Measurements from ENCODE around the gene CUL4A. TPM values are rescaled to one million over a fixed set of nuclear protein-coding genes. Genes with fewer than 3 reads are reported as not detected.
A peak's percentile ranks its signal among the peaks of the same experiment; 100 is the strongest.

Gene CUL4A
- total RNA-seq, 2 experiments from 2014 or later: 66.0 to 66.3 TPM

DNA sequence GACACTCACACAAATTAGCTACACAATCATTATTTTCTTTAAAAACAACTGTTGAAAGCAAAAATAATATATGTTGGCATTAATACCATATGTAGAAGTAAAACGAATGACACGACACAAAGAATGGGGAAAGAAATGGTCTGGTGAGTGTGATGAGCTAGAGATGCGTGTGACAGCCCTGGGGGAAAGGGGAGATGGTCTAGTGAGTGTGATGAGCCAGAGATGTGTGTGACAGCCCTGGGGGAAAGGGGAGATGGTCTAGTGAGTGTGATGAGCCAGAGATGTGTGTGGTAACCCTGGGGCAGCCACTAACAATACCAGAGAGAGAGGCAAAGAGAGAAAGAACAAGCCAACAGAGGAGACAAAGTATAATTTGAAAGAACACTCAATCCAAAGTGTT, 65.3 kb downstream of the CUL4A start:
- Mint-ChIP-seq H3K4me3 (no peak overlapping the region), H3K36me3 (peaks cover 4% of the 10 kb centered on the region), H3K27me3 (no peaks in the 10 kb centered on the region), H3K9me3 (peaks cover 3% of the 10 kb centered on the region), H3K27ac (no peak overlapping the region), H3K4me1 (peaks cover 9% of the 10 kb centered on the region)
- DNase-seq: no peak
- ATAC-seq (ENCODE audit: low read depth): no peak
- POLR2A ChIA-PET: no interaction called here

DNA sequence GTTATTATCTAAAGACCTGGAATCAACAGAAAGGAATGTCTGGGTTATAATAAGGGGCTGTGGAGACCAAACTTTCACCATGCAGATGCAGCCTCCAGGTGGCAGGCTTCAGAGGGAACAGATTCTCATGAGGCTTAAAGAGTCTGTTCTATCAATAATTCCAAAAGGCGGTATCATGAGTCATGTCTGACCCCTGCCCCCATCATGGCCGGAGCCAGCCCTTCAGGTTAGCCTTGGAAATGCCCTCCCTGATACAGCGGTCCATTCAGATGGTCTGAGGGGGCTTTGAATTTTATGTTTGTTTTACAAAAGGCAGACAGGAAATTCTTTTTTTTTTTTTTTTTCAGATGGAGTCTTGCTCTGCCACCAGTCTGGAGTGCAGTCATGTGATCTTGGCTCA, 66.0 kb downstream of the CUL4A start:
- Mint-ChIP-seq H3K4me3 (peak overlapping the region; percentile 44), H3K27ac (no peak overlapping the region), H3K36me3 (peaks cover 4% of the 10 kb centered on the region), H3K4me1 (peaks cover 9% of the 10 kb centered on the region), H3K9me3 (peaks cover 3% of the 10 kb centered on the region), H3K27me3 (no peaks in the 10 kb centered on the region)
- DNase-seq (peak; percentile 41), ATAC-seq (ENCODE audit: low read depth) (peak; percentile 78)
- POLR2A ChIA-PET: interaction anchor here (0.7 kb wide), 1 partner anchor 221 kb away, joined by 3 read pairs; no protein-coding TSS in a partner anchor

DNA sequence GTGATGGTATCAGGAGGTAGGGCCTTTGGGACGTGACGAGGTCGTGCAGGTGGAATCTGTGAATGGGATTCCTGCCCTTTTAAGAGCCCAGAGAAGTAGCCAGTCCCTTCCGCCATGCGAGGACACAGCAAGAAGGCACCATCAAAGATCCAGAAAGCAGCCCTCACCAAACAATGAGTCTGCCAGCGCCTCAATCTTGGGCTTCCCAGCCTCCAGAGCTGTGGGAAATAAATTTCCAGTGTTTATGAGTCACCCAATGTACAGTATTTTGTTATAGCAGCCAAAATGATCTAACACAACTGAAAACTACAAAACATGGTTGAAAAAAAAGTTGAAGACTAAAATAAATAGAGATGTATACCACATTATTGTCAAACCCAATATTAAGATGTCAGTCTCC, 70.7 kb downstream of the CUL4A start:
- H3K4me1 Mint-ChIP-seq: peaks cover 5% of the 10 kb centered on the region
- H3K4me3 Mint-ChIP-seq: no peak overlapping the region
- ATAC-seq (ENCODE audit: low read depth) (no peak), DNase-seq (no peak)
- peaks cover 15% of the 10 kb centered on the region for H3K27me3 Mint-ChIP-seq
- POLR2A ChIA-PET: no interaction called here
- peaks cover 4% of the 10 kb centered on the region for H3K36me3 Mint-ChIP-seq
- H3K27ac Mint-ChIP-seq: no peak overlapping the region
- peaks cover 3% of the 10 kb centered on the region for H3K9me3 Mint-ChIP-seq

DNA sequence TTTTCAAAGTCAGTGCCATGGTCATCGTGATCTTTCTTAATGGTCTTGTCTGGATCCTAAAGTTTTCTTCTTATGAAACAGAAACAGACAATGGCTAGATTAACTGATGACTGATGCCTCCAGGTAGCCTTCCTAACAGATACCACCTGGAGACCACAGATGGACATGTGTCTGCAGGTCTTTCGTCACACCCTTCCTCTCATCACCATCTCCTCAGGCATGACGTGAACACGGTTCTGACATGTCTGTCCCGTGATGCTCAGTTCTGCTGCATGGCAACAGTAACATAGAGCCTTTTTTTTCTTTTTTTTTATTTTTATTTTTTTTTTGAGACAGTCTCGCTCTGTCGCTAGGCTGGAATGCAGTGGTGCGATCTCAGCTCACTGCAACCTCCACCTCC, 74.5 kb downstream of the CUL4A start:
- H3K4me1 Mint-ChIP-seq: no peaks in the 10 kb centered on the region
- no peak overlapping the region for H3K27ac Mint-ChIP-seq
- no peak overlapping the region for H3K4me3 Mint-ChIP-seq
- DNase-seq: no peak
- peaks cover 24% of the 10 kb centered on the region for H3K27me3 Mint-ChIP-seq
- H3K9me3 Mint-ChIP-seq: no peaks in the 10 kb centered on the region
- POLR2A ChIA-PET: no interaction called here
- H3K36me3 Mint-ChIP-seq: no peaks in the 10 kb centered on the region
- no peak for ATAC-seq (ENCODE audit: low read depth)

DNA sequence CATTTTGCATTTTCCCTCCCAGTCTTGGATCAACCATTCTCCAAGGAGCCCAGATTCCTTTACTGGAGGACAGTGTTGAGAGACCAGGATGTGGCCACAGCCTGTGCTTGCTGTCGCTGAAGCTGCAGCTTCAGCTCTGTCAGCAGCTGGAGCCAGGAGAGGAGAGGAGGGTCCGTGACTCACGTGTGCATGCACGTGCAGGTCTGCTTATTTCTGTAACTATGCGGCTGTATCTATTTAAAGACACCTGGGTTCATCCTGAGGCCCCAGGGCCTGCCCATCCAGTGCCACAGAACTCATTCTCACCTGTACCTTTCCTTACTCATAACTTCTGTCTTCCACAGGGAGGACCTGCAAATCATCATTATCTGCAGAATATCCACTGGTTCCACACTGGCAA, 79.5 kb downstream of the CUL4A start:
- Mint-ChIP-seq H3K9me3 (no peaks in the 10 kb centered on the region), H3K4me1 (peaks cover 11% of the 10 kb centered on the region), H3K27me3 (peaks cover 48% of the 10 kb centered on the region), H3K27ac (no peak overlapping the region), H3K36me3 (no peaks in the 10 kb centered on the region), H3K4me3 (no peak overlapping the region)
- POLR2A ChIA-PET: interaction anchor here (1.1 kb wide), 1 partner anchor 9 kb away, joined by 4 read pairs; the partner anchor contains the start of gene LAMP1
- no peak for ATAC-seq (ENCODE audit: low read depth)
- no peak for DNase-seq

DNA sequence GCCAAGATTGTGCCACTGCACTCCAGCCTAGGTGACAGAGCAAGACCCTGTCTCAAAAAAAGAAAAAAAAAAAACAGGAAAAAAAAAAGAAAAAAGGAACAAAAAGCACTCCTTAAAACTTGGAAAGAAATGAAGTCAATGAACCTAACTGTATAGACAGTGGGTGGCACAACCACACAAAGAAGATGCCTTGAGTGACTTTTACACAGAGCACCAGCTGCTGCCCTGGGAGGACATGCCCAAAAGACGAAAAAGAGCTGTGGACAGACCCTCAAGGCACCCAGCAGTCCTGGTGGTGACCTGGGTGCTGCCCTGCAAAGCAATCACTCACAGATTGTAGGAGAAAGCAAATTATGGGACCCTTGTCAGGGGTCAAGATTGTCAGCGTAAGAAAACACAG, 81.7 kb downstream of the CUL4A start:
- ATAC-seq (ENCODE audit: low read depth) (no peak), DNase-seq (no peak)
- Mint-ChIP-seq H3K4me3 (no peak overlapping the region), H3K9me3 (no peaks in the 10 kb centered on the region), H3K36me3 (no peaks in the 10 kb centered on the region), H3K27ac (no peak overlapping the region), H3K27me3 (peaks cover 54% of the 10 kb centered on the region), H3K4me1 (peaks cover 11% of the 10 kb centered on the region)
- POLR2A ChIA-PET: no interaction called here

DNA sequence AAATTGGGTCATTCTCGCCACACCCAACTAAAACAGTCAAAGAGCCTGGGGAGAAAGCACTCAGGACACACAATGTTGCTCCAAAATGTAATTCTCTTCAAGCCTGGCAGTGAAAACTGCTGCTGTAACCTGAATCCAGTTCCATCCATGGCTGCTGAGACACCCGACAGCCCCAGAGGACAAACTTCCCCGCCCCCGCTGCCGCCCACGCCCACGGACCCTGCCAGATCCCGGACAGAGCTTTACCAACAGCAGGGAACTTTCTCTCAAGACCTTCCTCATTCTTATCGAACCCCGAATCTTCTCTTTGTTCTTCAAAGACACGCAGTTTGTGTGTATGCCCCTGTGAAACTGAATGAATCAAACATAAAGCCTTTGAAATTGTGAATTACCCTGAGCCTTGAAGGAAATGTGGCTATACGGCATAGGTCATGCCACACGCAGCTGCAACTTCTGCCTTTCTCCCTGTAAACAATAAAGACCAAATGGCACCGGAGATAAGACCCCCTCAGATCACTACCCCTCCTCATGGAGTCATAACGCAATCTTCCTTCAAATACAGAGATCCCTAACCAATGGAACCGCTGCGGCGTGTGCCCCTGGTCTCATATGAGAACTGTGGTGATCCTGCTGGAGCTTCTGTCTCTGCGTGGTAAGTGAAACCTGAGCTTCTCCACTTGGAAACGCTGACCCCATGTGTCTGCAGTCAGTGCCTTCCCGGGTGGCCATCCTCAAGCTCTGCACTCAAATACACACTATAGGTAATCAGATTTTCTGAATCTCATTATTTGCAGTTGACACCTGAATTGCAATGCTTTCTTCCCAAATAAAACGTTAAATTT, 82.8 kb downstream of the CUL4A start:
- no peak for ATAC-seq (ENCODE audit: low read depth)
- Mint-ChIP-seq H3K27me3 (peaks cover 52% of the 10 kb centered on the region), H3K4me1 (peaks cover 16% of the 10 kb centered on the region), H3K27ac (no peak overlapping the region), H3K4me3 (peak overlapping the region; percentile 64), H3K9me3 (peaks cover 2% of the 10 kb centered on the region), H3K36me3 (peaks cover 4% of the 10 kb centered on the region)
- POLR2A ChIA-PET: interaction anchor here (0.8 kb wide), 1 partner anchor 82 kb away, joined by 3 read pairs; the partner anchor contains the start of gene CUL4A
- no peak for DNase-seq

DNA sequence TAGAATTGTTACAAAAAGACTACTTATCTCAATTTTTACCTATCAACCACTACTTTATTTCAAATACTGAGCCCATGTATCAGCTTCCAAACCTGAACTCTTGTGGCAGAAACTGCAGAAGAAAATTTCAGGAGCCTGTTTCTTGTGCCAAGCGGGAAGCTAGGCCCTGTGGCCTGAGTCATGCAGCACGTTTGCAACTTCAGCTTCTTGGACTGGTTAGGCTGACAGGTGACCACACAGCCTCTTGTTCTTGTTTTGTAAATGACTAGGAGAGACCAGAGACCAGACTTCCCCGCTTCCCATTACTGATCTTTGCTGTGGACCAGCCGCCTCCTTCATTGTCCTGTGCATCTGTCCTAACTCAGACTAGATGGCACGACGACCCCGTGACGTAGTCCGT, 84.3 kb downstream of the CUL4A start:
- no peak for DNase-seq
- H3K4me1 Mint-ChIP-seq: peaks cover 29% of the 10 kb centered on the region
- peaks cover 48% of the 10 kb centered on the region for H3K27me3 Mint-ChIP-seq
- POLR2A ChIA-PET: no interaction called here
- ATAC-seq (ENCODE audit: low read depth): no peak
- H3K4me3 Mint-ChIP-seq: no peak overlapping the region
- peaks cover 2% of the 10 kb centered on the region for H3K9me3 Mint-ChIP-seq
- peaks cover 8% of the 10 kb centered on the region for H3K36me3 Mint-ChIP-seq
- H3K27ac Mint-ChIP-seq: no peak overlapping the region

DNA sequence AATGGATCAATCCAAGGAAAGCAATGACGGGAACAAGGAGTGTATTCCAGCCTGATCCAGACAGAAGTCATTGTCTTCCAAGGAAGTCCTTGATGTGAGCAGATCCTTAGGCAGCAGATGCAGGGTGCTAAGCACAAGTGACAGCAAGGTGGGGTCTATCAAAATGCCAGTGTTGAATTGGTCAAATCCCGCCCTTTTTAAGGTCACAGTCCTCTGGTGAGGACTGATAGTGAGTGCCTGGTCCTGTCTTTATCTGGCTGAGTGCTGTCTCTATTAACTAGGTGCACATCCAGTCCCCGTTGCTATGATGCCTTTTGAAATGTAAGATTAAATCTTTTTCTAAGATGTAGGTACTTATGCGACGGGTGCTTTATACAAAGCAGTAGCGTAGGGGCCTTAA, 86.4 kb downstream of the CUL4A start:
- Mint-ChIP-seq H3K27me3 (peaks cover 35% of the 10 kb centered on the region), H3K4me1 (peaks cover 31% of the 10 kb centered on the region), H3K27ac (peak overlapping the region; percentile 0), H3K4me3 (no peak overlapping the region), H3K9me3 (peaks cover 2% of the 10 kb centered on the region), H3K36me3 (peaks cover 8% of the 10 kb centered on the region)
- DNase-seq (no peak), ATAC-seq (ENCODE audit: low read depth) (no peak)
- POLR2A ChIA-PET: no interaction called here

DNA sequence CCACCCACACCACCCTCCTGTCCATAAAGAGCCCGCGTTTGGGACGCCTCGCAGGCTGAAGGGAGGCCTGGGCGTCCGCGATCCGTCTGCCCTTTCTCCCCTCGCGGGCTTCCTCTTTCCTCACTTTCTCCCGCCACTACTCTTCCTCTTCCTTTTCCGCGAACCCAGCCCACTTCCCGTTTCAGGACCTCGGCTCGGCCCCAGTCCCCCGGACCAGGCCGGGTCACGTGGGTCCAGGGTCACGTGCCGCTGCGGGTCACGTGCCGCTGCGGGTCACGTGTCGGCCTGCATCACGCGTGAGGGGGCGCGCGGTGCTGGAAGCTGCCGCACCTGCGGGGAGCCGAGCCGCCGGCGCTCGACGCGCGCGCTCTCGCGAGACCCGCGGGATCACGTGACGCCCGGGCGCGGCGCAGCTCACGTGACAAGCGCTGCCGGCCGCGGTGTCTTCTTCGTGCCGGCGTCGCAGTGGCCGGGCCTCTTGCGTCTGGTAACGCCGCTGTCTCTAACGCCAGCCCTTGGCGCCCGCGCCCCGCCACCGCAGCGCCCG, 87.5 kb downstream of the CUL4A start, which contains the start of gene LAMP1:
Gene LAMP1 (plus strand): TSS at position 417 of the 547 bp plus-strand sequence. CDS start 196 bp downstream, outside the sequence.
- DNase-seq: peak; percentile 100
- H3K36me3 Mint-ChIP-seq: peaks cover 11% of the 10 kb centered on the region
- POLR2A ChIA-PET: interaction anchor here (1.2 to 2.5 kb wide), 2 partner anchors 8 to 88 kb away, joined by 4 to 14 read pairs; partner anchors contain the start of genes CUL4A and PCID2
- peaks cover 24% of the 10 kb centered on the region for H3K27me3 Mint-ChIP-seq
- H3K9me3 Mint-ChIP-seq: peaks cover 2% of the 10 kb centered on the region
- H3K4me3 Mint-ChIP-seq: peak within 1 kb of the TSS; percentile 96
- peaks cover 31% of the 10 kb centered on the region for H3K4me1 Mint-ChIP-seq
- peak; percentile 81 for ATAC-seq (ENCODE audit: low read depth)
- H3K27ac Mint-ChIP-seq: peak within 1 kb of the TSS; percentile 100

DNA sequence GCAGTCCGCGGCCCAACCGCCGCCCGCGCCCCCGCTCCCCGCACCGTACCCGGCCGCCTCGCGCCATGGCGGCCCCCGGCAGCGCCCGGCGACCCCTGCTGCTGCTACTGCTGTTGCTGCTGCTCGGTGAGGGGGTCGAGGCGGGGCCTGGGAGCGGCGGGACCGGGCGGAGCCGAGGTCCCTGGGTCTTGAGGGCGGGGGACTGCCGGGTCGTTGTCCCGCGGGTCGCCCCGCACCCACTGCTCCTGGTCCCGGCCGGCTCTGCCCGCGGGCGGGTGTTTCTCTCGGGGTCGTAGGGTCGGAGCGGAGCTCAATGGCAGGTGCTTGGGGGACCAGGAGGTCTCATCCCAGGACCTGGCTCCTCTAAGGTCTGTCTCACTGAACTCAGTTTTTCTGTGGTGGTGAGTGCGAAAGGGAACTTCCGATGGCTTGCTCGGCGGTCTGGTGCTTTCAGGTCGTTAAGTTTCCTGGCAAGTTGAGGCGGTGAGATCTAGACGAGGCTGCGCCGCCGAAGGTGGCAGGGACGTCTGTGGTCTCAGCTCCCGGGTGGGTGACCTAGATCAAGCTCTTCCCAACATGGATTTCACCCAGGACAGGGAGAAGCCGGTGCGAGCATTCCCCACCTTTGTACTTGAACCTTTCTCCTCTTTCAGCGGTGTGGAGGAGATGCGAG, 88.1 kb downstream of the CUL4A start:
- peak overlapping the region; percentile 97 for H3K27ac Mint-ChIP-seq
- DNase-seq (no peak), ATAC-seq (ENCODE audit: low read depth) (peak; percentile 46)
- peaks cover 25% of the 10 kb centered on the region for H3K4me1 Mint-ChIP-seq
- peak overlapping the region; percentile 94 for H3K4me3 Mint-ChIP-seq
- peaks cover 11% of the 10 kb centered on the region for H3K36me3 Mint-ChIP-seq
- H3K9me3 Mint-ChIP-seq: peaks cover 2% of the 10 kb centered on the region
- H3K27me3 Mint-ChIP-seq: peaks cover 18% of the 10 kb centered on the region
- POLR2A ChIA-PET: interaction anchor here (1.2 to 2.5 kb wide), 2 partner anchors 8 to 88 kb away, joined by 4 to 14 read pairs; partner anchors contain the start of genes CUL4A and PCID2

DNA sequence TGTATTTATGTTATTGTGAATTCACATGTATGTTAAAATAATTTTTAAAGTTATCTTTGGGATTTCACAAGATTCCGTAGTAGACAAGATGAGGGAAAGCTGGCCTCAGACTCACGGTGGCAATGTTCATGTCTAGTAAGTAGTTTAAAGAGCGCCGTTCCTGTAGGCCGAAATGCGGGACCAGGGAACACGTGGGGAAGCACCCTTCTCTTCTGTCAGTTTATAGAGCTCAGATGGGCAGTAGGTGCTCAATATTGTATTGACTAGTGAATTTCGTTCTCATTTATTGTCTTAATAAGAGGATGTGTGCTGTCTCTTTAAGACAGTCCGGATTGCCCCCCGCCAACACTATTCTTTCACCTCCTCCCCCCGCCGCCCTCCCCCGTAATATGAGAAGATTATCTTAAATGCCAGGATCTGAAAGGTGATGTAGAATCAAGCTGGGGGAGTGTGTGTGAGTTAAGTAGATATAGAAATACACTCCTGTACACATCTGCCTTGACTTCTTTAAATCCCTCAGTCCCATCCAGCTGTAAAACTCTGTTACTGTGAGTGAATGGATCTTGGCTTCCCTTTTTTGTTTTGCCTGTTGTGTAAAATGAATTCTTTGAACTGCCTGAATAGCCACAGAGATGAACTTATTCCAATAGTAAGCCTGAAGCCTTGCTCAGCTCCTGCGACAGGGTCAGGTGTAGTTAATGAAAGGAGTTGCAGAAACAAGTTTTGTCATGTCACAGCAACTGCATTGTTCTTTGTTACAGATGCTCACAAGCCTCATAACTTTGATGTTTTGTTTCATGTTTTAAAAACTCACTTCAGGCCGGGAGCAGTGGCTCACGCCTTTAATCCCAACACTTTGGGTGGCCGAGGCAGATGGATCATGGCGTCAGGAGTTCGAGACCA, 88.9 kb downstream of the CUL4A start:
- H3K27ac Mint-ChIP-seq: peak overlapping the region; percentile 97
- peaks cover 11% of the 10 kb centered on the region for H3K27me3 Mint-ChIP-seq
- ATAC-seq (ENCODE audit: low read depth): no peak
- peaks cover 2% of the 10 kb centered on the region for H3K9me3 Mint-ChIP-seq
- H3K36me3 Mint-ChIP-seq: peaks cover 11% of the 10 kb centered on the region
- H3K4me1 Mint-ChIP-seq: peaks cover 24% of the 10 kb centered on the region
- DNase-seq: no peak
- H3K4me3 Mint-ChIP-seq: peak overlapping the region; percentile 94
- POLR2A ChIA-PET: interaction anchor here (1.2 to 2.5 kb wide), 2 partner anchors 9 to 89 kb away, joined by 4 to 14 read pairs; partner anchors contain the start of genes CUL4A and PCID2
